ENCODE measurements around the gene ADPRHL1.

Gene ADPRHL1

DNA sequence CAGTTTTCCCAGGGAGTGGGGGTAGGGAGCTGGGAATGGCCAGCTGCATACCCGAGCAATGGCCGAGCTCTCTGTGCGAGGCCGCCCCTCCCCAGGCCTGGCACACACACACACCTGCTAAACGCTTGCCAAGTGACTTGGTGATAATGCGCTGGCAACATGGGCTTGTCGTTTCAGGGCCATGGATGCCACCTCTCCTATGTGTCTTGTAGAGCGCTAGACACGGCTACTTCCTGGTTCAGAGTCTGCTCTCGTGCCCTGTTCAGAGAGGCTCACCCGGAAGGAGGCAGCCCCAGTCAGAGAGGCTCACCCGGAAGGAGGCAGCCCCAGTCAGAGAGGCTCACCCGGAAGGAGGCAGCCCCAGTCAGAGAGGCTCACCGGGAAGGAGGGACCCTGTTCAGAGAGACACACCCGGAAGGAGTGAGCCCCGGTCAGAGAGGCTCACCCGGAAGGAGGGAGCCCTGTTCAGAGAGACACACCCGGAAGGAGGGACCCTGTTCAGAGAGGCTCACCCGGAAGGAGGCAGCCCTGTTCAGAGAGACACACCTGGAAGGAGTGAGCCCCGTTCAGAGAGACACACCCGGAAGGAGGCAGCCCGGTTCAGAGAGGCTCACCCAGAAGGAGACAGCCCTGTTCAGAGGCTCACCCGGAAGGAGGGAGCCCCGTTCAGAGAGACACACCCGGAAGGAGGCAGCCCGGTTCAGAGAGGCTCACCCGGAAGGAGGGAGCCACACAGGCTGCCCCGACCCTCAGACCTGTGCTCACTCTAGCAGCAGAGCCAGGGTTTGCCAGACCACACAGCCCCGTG, 4.2 kb downstream of the ADPRHL1 start:
- Histone ChIP-seq H4K20me1 (ENCODE audit: insufficient read depth, low read length) (no peaks in the 10 kb centered on the region), H3K9me2 (replicated peaks; ENCODE audit: insufficient read depth, low read length) (no peaks in the 10 kb centered on the region), H3K4me2 (ENCODE audit: low read depth, low read length) (no peak overlapping the region), H3K79me2 (ENCODE audit: low read length) (no peaks in the 10 kb centered on the region), H3K36me3 (replicated peaks; ENCODE audit: insufficient read depth, low read length) (no peaks in the 10 kb centered on the region), H3K27ac (ENCODE audit: low read length) (no peak overlapping the region), H3K4me1 (ENCODE audit: low read length) (no peaks in the 10 kb centered on the region), H3F3A (ENCODE audit: insufficient read depth, low read length) (no peaks in the 10 kb centered on the region), H3K9me3 (replicated peaks; ENCODE audit: insufficient read depth, low read length) (no peaks in the 10 kb centered on the region), H3K4me3 (ENCODE audit: low read length) (no peak overlapping the region; the same call in 1 of the 2 replicates), H2AFZ (ENCODE audit: low read length) (no peak overlapping the region), H3K27me3 (replicated peaks; ENCODE audit: insufficient read depth, low read length) (no peaks in the 10 kb centered on the region), H3K9ac (ENCODE audit: low read length) (no peak overlapping the region)
- no peak for DNase-seq
- TF ChIP-seq, protein P1, sequence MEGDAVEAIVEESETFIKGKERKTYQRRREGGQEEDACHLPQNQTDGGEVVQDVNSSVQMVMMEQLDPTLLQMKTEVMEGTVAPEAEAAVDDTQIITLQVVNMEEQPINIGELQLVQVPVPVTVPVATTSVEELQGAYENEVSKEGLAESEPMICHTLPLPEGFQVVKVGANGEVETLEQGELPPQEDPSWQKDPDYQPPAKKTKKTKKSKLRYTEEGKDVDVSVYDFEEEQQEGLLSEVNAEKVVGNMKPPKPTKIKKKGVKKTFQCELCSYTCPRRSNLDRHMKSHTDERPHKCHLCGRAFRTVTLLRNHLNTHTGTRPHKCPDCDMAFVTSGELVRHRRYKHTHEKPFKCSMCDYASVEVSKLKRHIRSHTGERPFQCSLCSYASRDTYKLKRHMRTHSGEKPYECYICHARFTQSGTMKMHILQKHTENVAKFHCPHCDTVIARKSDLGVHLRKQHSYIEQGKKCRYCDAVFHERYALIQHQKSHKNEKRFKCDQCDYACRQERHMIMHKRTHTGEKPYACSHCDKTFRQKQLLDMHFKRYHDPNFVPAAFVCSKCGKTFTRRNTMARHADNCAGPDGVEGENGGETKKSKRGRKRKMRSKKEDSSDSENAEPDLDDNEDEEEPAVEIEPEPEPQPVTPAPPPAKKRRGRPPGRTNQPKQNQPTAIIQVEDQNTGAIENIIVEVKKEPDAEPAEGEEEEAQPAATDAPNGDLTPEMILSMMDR (IDR thresholded peaks at IDR 0.05; ENCODE audit: low read length) = no peak
- TF ChIP-seq EZH2 (optimal IDR thresholded peaks at IDR 0.05; ENCODE audit: low read depth, low read length) = no peak
- no peak for TF ChIP-seq EZH2phosphoT487 (IDR thresholded peaks at IDR 0.05; ENCODE audit: low read length)

DNA sequence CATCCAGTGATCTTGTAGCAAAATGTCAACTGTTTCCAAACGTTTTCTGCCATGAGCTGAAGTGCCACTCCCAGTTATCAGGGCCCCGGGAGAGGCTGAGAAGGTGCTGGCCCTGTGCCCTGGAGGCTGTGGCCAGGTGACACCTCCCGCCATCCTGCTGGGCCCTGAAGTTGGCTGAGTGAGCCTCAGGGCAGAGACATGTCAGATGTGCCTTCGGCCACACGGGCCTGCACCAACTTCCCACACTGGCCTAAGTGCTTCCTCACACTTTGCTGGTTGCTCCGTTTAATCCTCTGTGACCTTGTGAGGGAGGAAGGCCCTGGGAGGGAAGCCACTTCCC, 4.8 kb downstream of the ADPRHL1 start:
- H3K4me3 ChIP-seq (ENCODE audit: low read length) = no peak overlapping the region
- DNase-seq = no peak
- H3K27ac ChIP-seq (ENCODE audit: low read length) = no peak overlapping the region
- H3K4me2 ChIP-seq (ENCODE audit: low read depth, low read length) = no peak overlapping the region
- no peak overlapping the region for H3K9ac ChIP-seq (ENCODE audit: low read length)
- H3K27me3 ChIP-seq (replicated peaks; ENCODE audit: insufficient read depth, low read length) = no peaks in the 10 kb centered on the region
- H3K9me2 ChIP-seq (replicated peaks; ENCODE audit: insufficient read depth, low read length) = no peaks in the 10 kb centered on the region
- H3F3A ChIP-seq (ENCODE audit: insufficient read depth, low read length) = no peaks in the 10 kb centered on the region
- no peaks in the 10 kb centered on the region for H4K20me1 ChIP-seq (ENCODE audit: insufficient read depth, low read length)
- no peaks in the 10 kb centered on the region for H3K36me3 ChIP-seq (replicated peaks; ENCODE audit: insufficient read depth, low read length)
- TF ChIP-seq, protein P1 (IDR thresholded peaks at IDR 0.05; ENCODE audit: low read length) = no peak
- TF ChIP-seq EZH2 (optimal IDR thresholded peaks at IDR 0.05; ENCODE audit: low read depth, low read length) (no peak), EZH2phosphoT487 (IDR thresholded peaks at IDR 0.05; ENCODE audit: low read length) (no peak)
- H3K79me2 ChIP-seq (ENCODE audit: low read length) = no peaks in the 10 kb centered on the region
- no peaks in the 10 kb centered on the region for H3K4me1 ChIP-seq (ENCODE audit: low read length)
- no peak overlapping the region for H2AFZ ChIP-seq (ENCODE audit: low read length)
- no peaks in the 10 kb centered on the region for H3K9me3 ChIP-seq (replicated peaks; ENCODE audit: insufficient read depth, low read length)

DNA sequence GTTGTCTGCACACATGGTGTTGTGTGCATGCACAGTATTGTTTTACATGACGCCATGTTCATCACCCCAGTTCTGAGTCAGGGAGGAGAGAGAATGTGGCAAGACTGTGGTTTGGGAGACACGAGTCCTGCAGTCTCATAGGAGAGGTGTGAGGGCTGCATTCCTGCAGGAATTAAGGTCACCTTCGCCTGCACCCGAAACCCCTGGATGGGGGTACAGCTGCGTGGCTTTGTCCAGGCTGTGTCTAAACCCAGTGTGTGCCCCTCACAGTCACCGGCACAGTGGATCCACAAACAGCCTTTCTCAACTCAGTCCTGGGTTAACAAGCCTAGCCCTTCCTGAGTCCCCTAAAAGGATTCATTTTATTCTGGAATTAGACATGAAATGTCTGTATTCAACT, 5.7 kb downstream of the ADPRHL1 start:
- H3K4me2 ChIP-seq (ENCODE audit: low read depth, low read length) = no peak overlapping the region
- no peak overlapping the region for H3K9ac ChIP-seq (ENCODE audit: low read length)
- H3K27me3 ChIP-seq (replicated peaks; ENCODE audit: insufficient read depth, low read length) = no peaks in the 10 kb centered on the region
- TF ChIP-seq EZH2 (optimal IDR thresholded peaks at IDR 0.05; ENCODE audit: low read depth, low read length) (no peak), EZH2phosphoT487 (IDR thresholded peaks at IDR 0.05; ENCODE audit: low read length) (no peak)
- TF ChIP-seq, protein P1 (IDR thresholded peaks at IDR 0.05; ENCODE audit: low read length) = no peak
- no peaks in the 10 kb centered on the region for H3K79me2 ChIP-seq (ENCODE audit: low read length)
- DNase-seq = no peak
- no peaks in the 10 kb centered on the region for H3K36me3 ChIP-seq (replicated peaks; ENCODE audit: insufficient read depth, low read length)
- no peaks in the 10 kb centered on the region for H3F3A ChIP-seq (ENCODE audit: insufficient read depth, low read length)
- no peak overlapping the region for H3K4me3 ChIP-seq (ENCODE audit: low read length)
- no peaks in the 10 kb centered on the region for H3K4me1 ChIP-seq (ENCODE audit: low read length)
- no peaks in the 10 kb centered on the region for H3K9me3 ChIP-seq (replicated peaks; ENCODE audit: insufficient read depth, low read length)
- no peaks in the 10 kb centered on the region for H3K9me2 ChIP-seq (replicated peaks; ENCODE audit: insufficient read depth, low read length)
- no peak overlapping the region for H2AFZ ChIP-seq (ENCODE audit: low read length)
- no peaks in the 10 kb centered on the region for H4K20me1 ChIP-seq (ENCODE audit: insufficient read depth, low read length)
- no peak overlapping the region for H3K27ac ChIP-seq (ENCODE audit: low read length)

All from MM.1S (cell line).